NCI-H2081 (cell line): ENCODE measurements around the gene BRD1.
"Not testable (repeated sequence)": the region's sequence is repeated elsewhere in the genome, so short reads cannot be mapped to it uniquely, and the experiment has no call there.

Source experiments
- DNase-seq, 2 experiments: peaks; one replicate each; lab custom pipeline; 2025; lab: John Stamatoyannopoulos, UW

Gene BRD1

GRCh38 chr22:49825944-49826602 is 1.6 kb downstream of the BRD1 start:
- DNase-seq, result no peak

GRCh38 chr22:49825436-49825835 is 2.2 kb downstream of the BRD1 start:
- peak in 1 of 2 experiments; percentile 12 for DNase-seq

GRCh38 chr22:49824936-49825335 is 2.7 kb downstream of the BRD1 start:
- DNase-seq, result no peak

- no peak for DNase-seq
These were observed 3.3 kb downstream of the BRD1 start for GRCh38 chr22:49824185-49824925.

GRCh38 chr22:49823289-49824045 is 4.2 kb downstream of the BRD1 start:
- DNase-seq, result no peak

- not testable (repeated sequence) for DNase-seq
These were observed 5.9 kb downstream of the BRD1 start for GRCh38 chr22:49821741-49822140.

- no peak for DNase-seq
These were observed 6.7 kb downstream of the BRD1 start for GRCh38 chr22:49820984-49821383.

GRCh38 chr22:49817359-49817758 is 10.3 kb downstream of the BRD1 start:
- DNase-seq, result no peak

GRCh38 chr22:49815641-49816091 is 12.0 kb downstream of the BRD1 start:
- DNase-seq, result no peak

- DNase-seq, result no peak
These were observed 12.8 kb downstream of the BRD1 start for GRCh38 chr22:49814856-49815255.

GRCh38 chr22:49814164-49814686 is 13.4 kb downstream of the BRD1 start:
- DNase-seq, result no peak

- no peak for DNase-seq
These were observed 14.8 kb downstream of the BRD1 start for GRCh38 chr22:49812838-49813237.

- no peak for DNase-seq
These were observed 16.5 kb downstream of the BRD1 start for GRCh38 chr22:49811020-49811791.

GRCh38 chr22:49810363-49811019 is 17.2 kb downstream of the BRD1 start:
- DNase-seq, result no peak

GRCh38 chr22:49807780-49808708 is 19.6 kb downstream of the BRD1 start:
- no peak for DNase-seq

GRCh38 chr22:49807129-49807528 is 20.5 kb downstream of the BRD1 start:
- DNase-seq, result no peak

- no peak for DNase-seq
These were observed 23.8 kb downstream of the BRD1 start for GRCh38 chr22:49803737-49804375.

- no peak for DNase-seq
These were observed 24.5 kb downstream of the BRD1 start for GRCh38 chr22:49803134-49803533.

- no peak for DNase-seq
These were observed 26.1 kb downstream of the BRD1 start for GRCh38 chr22:49801391-49802060.
